Panc1 (cell line): ENCODE results near the gene RGS6. TPM values are rescaled to one million over a fixed set of nuclear protein-coding genes. Genes with fewer than 3 reads are reported as not detected.

ENCODE experiments used
- ATAC-seq: fragments of 200-7000 bp; cut with Tn5 transposase; 2 replicates; pipeline ENCODE4 v1.9.1; 2020; ENCODE audit warnings: mild to moderate bottlenecking, moderate library complexity
- BruUV-seq: library from RNA; stranded (reverse); fragments of 400-500 nt; replicated peaks from 2 replicates; lab custom pipeline; 2021; lab: Mats Ljungman, UMichigan
- CTCF ChIA-PET: fragments of 300-600 bp; sonication (Branson Sonifier 250); formaldehyde crosslinking; loops from one replicate; lab custom pipeline; 2022; ENCODE audit warnings: antibody characterized with exemption; lab: Charles Lee
- POLR2A ChIA-PET: fragments of 300-600 bp; sonication (Branson Sonifier 250); formaldehyde crosslinking; loops from one replicate; lab custom pipeline; 2022; ENCODE audit warnings: antibody characterized with exemption; lab: Charles Lee
- DNase-seq: peaks from one replicate; pipeline ENCODE4 v3.0.0-alpha.2; 2010; ENCODE audit warnings: low read depth, low spot score
- H3K27ac ChIP-seq: 2 replicates; pipeline ENCODE4 v1.5.1; 2011; ENCODE audit warnings: mild to moderate bottlenecking, low read length, inconsistent platforms
- H3K27me3 ChIP-seq: fragments of 200-500 bp; sonication (Bioruptor generic); 2 replicates; pipeline ENCODE4 v1.6.0; 2014; ENCODE audit warnings: low read length, inconsistent platforms; ENCODE audit not compliant: control insufficient read depth, insufficient read depth
- H3K36me3 ChIP-seq: fragments of 200-500 bp; sonication (Bioruptor generic); 2 replicates; pipeline ENCODE4 v1.5.1; 2014; ENCODE audit warnings: inconsistent platforms, mild to moderate bottlenecking, low read length, moderate library complexity; ENCODE audit not compliant: control insufficient read depth, insufficient read depth
- H3K4me1 ChIP-seq: 2 replicates; pipeline ENCODE4 v1.5.1; 2011; ENCODE audit warnings: inconsistent platforms, mild to moderate bottlenecking, low read length, moderate library complexity; ENCODE audit not compliant: control insufficient read depth, insufficient read depth
- H3K4me3 ChIP-seq, 2 experiments: 2 replicates each; pipeline ENCODE4 v1.5.1; 2011 to 2012; ENCODE audit warnings: low read depth in 2 of 2, low read length in 2 of 2, mild to moderate bottlenecking in 2 of 2, inconsistent platforms in 1 of 2, moderate library complexity in 1 of 2
- H3K9me3 ChIP-seq: fragments of 200-500 bp; sonication (Bioruptor generic); 2 replicates; pipeline ENCODE4 v1.5.1; 2014; ENCODE audit warnings: low read depth, mild to moderate bottlenecking, inconsistent platforms, low read length, moderate library complexity; ENCODE audit not compliant: control insufficient read depth, insufficient read depth
- CTCF ChIP-seq: fragments of 450-650 bp; IDR thresholded peaks from 2 replicates; pipeline ENCODE4 v1.5.1; 2017; ENCODE audit warnings: mild to moderate bottlenecking
- POLR2AphosphoS5 ChIP-seq: IDR thresholded peaks from 2 replicates; pipeline ENCODE4 v1.6.1; 2012; ENCODE audit warnings: mild to moderate bottlenecking, low read depth, low read length, moderate library complexity
- REST ChIP-seq, 2 experiments: IDR thresholded peaks; 2 replicates each; pipeline ENCODE4 v1.6.1; 2011 to 2012; ENCODE audit warnings: low read depth in 2 of 2, control low read depth in 1 of 2, low read length in 1 of 2, mild to moderate bottlenecking in 1 of 2, moderate library complexity in 1 of 2; ENCODE audit not compliant: insufficient read depth in 1 of 2
- SIN3A ChIP-seq: IDR thresholded peaks from 2 replicates; pipeline ENCODE4 v1.6.1; 2012; ENCODE audit warnings: low read depth, mild to moderate bottlenecking, low read length, moderate library complexity, borderline replicate concordance; ENCODE audit not compliant: insufficient read depth
- TCF7L2 ChIP-seq: IDR thresholded peaks from 2 replicates; pipeline ENCODE4 v1.6.1; 2011; ENCODE audit warnings: mild to moderate bottlenecking, low read depth, low read length, inconsistent platforms
- in situ Hi-C: cut with HindIII; loops from 2 replicates; pipeline ENCODE4 v1.10.0; 2016; ENCODE audit warnings: low sequenced_read_pairs, low pct_unique_long_range_greater_than_20kb
- intact Hi-C: fragments of 100-400 bp; cut with micrococcal nuclease; formaldehyde crosslinking; loops from one replicate; pipeline ENCODE4 v1.10.0; 2022; ENCODE audit not compliant: unreplicated experiment
- total RNA-seq: library from RNA; stranded (reverse); gene quantifications from one replicate; pipeline ENCODE4 v1.2.1, GENCODE V29; 2021; ENCODE audit not compliant: unreplicated experiment

RGS6 gene
- total RNA-seq, 1 experiment from 2014 or later, result not detected

GRCh38 chr14:72196237-72197015 lies 264.2 kb downstream of the RGS6 start:
- Histone ChIP-seq H3K36me3 (no peaks in the 10 kb centered on the region), H3K27ac (no peak overlapping the region), H3K27me3 (no peaks in the 10 kb centered on the region), H3K9me3 (no peaks in the 10 kb centered on the region), H3K4me3 (no peak overlapping the region), H3K4me1 (no peaks in the 10 kb centered on the region)
- no peak for DNase-seq
- ATAC-seq, result no peak
- no TSS peak for BruUV-seq
- no peak for TF ChIP-seq SIN3A
- TF ChIP-seq CTCF, result no peak
- TF ChIP-seq POLR2AphosphoS5, result no peak
- no peak for TF ChIP-seq REST (IDR thresholded peaks at IDR 0.05; ENCODE audit: insufficient read depth in 1 of 2, low read depth in 2 of 2, low read length in 1 of 2)
- TF ChIP-seq TCF7L2, result no peak
- POLR2A ChIA-PET, result no interaction called here
- CTCF ChIA-PET, result no interaction called here
- in situ Hi-C loops (no loop called here), intact Hi-C loops (no loop called here)

GRCh38 chr14:72201645-72202044 lies 269.4 kb downstream of the RGS6 start:
- DNase-seq, result no peak
- Histone ChIP-seq H3K36me3 (no peaks in the 10 kb centered on the region), H3K27me3 (no peaks in the 10 kb centered on the region), H3K9me3 (no peaks in the 10 kb centered on the region), H3K4me3 (no peak overlapping the region), H3K4me1 (no peaks in the 10 kb centered on the region), H3K27ac (no peak overlapping the region)
- ChIA-PET POLR2A (no interaction called here), CTCF (no interaction called here)
- no TSS peak for BruUV-seq
- intact Hi-C loops (no loop called here), in situ Hi-C loops (no loop called here)
- ATAC-seq, result no peak
- TF ChIP-seq TCF7L2, result no peak
- no peak for TF ChIP-seq POLR2AphosphoS5
- TF ChIP-seq SIN3A, result no peak
- TF ChIP-seq CTCF, result no peak
- no peak for TF ChIP-seq REST (IDR thresholded peaks at IDR 0.05; ENCODE audit: insufficient read depth in 1 of 2, low read depth in 2 of 2, low read length in 1 of 2)
